HS-27A (cell line): ENCODE data around the gene GNA14.
"Not testable (repeated sequence)": the region's sequence is repeated elsewhere in the genome, so short reads cannot be mapped to it uniquely, and the experiment has no call there.

ENCODE experiments used
- DNase-seq: peaks from one replicate; pipeline ENCODE4 v3.0.0-alpha.2; 2012; ENCODE audit warnings: low read depth, missing footprints

The GNA14 gene

GRCh38 chr9:77489405-77490163, 158.5 kb downstream of the GNA14 start:
- not testable (repeated sequence) for DNase-seq

DNA sequence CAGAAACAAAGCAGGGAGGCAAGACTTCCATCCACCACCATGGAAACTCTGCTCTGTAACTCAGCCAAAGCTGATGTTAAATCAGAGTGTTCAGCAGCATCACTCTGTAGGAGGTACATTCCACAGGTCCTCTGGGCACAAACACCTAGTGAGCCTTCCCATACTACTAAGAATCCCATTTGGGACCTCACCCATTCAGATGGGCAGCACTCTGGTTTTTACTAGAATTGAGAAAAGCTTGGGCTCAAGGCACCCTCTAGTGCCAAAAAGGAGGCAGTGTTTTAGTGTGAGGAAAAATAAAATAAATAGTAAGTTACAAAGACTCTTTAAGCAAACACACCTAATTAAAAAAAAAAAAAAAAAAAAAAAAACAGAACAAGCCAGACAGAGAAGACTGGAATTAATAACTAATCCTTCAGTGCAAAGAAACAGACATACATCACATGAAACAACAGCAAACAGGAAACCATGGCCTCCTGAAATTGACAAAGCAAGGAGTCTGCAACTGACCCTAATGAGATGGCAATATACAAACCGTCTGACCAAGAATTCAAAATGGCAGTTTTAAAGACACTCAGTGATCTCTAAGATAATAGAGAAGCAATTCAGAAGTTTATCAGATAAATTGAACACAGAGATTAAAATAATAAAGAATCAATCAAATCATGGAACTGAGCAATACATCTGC, 159.5 kb downstream of the GNA14 start:
- no peak for DNase-seq

DNA sequence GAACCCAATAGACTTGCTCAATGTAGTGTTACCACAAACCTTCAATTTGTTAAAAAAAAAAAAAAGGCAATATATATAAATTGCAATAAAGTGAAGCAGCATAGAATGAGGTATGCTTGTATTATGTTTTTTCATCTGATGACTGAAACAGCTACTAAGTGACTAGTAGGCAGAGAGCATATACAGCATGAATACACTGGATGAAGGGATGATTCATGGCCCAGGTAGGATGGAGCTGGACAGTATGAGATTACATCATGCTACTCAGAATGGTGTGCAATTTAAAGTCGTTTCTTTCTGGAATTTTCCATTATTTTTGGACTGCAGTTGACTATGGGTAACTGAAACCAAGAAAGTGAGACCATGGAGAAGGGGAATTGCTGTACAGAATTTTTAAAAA, 161.2 kb downstream of the GNA14 start:
- DNase-seq = no peak

- DNase-seq = no peak
Measured at GRCh38 chr9:77486463-77486862, 161.7 kb downstream of the GNA14 start.

- no peak for DNase-seq
Measured at GRCh38 chr9:77475641-77476473, 172.3 kb downstream of the GNA14 start.

GRCh38 chr9:77474936-77475335, 173.2 kb downstream of the GNA14 start:
- no peak for DNase-seq

- no peak for DNase-seq
Measured at GRCh38 chr9:77472646-77473045, 175.5 kb downstream of the GNA14 start.

- no peak for DNase-seq
Measured at GRCh38 chr9:77471572-77471971, 176.6 kb downstream of the GNA14 start.

DNA sequence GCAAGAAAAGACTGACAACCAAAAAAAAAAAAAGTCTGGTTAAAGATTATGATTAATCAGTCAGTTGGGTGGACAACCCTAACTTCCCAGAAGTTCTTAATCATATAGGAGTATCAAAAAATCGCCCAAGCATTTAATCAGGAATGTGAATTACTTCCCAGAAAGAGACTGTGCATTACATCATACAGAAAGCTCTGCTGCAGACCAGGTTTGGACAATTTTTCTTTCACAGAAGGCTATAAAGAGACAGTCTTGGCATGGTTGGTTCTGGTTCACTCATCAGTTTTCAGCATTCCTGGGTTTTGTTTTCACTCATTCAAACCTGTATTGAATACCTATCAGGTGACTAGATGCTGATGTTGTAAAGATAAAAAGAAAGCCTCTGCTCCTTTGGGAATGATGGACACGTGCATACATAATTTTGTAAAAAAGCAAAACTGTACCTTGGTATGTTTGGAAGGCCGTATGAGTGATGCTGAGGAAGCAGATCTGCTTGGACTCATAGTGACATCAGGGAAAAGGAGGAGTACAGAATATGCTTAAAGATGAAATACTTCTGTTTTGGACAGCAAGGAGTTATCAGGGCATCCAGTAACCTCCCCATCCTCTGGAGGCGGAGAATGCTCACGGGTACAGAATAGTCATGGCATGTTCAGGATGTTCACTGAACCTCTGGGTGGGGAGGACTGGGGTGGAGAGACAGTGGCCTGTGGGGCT, 178.4 kb downstream of the GNA14 start:
- no peak for DNase-seq

DNA sequence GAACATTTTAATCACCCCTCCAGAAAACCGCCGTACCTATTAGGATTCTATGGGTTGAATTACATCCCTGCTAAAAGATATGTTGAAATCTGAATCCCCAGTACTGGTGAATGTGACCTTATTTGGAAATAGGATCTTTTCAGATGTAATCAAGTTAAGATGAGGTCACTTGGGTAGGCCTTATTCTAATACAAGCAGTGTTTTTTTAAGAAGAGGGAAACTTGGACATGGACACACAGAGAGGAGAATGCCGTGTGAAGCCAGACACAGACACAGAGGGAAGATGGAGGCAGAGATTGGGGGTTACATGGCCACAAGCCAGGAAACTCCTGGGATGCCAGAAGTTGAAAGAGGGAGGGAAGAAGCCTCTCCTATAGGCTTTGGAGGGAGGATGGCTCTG, 183.5 kb downstream of the GNA14 start:
- DNase-seq = no peak

GRCh38 chr9:77463151-77463550, 185.0 kb downstream of the GNA14 start:
- DNase-seq = no peak

DNA sequence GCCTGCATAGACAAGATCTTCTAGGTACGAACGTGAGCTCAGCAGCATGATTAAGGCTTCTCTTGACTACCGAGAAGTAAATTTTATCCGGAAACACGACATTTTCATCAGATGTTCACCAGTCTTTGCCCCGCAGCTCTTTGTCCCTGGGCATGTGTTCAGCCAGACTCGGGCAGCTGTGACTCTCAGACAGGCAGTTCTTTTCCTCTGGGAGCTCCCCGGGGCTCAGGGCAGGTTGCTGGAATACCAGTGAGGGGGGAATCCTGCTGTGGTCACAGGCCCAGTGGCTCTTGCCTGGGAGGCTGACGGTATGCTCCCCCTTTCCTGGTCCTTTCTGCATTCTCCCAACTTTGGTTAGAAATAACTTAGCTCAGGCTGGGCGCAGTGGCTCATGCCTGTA, 186.1 kb downstream of the GNA14 start:
- DNase-seq = no peak

DNA sequence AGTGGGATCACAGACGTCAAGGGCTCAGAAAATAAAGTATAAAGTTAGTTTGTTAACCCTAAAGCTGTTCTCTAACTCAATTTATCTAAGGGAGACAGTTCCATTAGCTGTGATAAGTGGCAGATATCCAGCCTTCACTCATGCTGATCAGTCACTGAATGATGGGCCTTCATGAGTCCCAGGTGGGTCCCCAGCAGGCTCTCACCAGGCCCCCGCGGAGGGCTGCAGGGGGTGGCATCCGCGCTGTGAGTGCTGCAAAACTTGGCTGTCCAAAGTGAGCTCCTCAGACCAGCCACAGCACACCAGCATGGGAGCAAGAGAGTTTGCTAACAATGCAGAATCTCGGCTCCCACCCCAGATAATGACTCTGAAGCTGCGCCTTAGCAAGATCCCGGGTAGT, 187.2 kb downstream of the GNA14 start:
- DNase-seq = no peak

GRCh38 chr9:77457916-77458592, 190.1 kb downstream of the GNA14 start:
- DNase-seq = no peak

DNA sequence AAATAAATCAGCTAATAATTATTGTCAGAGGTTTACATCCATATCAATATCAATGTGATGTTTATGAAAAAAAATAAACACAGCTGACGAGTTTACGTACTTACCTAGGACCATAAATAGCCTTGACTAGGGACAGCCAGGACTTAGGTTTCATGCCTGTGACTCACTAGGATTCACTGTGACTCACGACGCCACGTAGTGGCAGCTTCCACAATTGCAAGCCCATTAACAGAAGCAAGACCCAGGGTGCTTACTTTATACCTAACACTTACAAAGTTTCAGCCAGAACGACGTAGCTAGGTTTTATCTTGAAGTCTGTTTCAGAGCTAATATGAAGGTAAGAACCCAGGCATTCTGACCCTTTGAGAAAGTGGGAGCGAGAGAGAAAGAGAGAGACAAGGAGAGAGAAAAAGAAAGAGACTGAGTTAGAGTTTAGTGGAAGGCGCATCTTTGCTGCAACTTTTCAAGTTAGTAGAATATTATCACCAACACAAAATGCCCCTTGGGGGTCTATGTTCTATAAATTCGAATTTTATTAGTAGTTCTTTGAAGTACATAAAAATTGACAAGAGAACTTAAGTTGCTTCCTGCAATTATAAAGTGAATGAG, 191.2 kb downstream of the GNA14 start:
- peak; percentile 68 for DNase-seq

- no peak for DNase-seq
Measured at GRCh38 chr9:77455312-77455927, 192.7 kb downstream of the GNA14 start.

DNA sequence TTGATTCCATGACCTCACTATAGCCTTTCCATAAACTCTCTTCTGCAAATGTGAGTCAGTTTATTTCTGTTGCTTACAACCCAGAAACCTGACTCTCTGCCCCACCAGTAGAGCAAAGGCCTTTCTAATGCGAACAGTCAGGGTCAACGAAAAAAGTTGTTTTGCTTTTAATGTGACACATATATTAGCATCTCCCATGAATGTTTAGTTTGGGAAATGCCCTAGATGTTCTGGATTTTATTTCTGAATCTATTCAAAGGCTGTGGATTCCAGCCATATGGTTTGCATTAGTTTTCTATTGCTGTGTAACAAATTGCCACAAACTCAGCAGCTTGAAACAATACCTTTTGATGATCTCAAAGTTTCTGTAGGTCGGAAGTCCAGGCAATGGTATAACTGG, 193.5 kb downstream of the GNA14 start:
- no peak for DNase-seq

GRCh38 chr9:77453825-77454647, 194.1 kb downstream of the GNA14 start:
- no peak for DNase-seq

DNA sequence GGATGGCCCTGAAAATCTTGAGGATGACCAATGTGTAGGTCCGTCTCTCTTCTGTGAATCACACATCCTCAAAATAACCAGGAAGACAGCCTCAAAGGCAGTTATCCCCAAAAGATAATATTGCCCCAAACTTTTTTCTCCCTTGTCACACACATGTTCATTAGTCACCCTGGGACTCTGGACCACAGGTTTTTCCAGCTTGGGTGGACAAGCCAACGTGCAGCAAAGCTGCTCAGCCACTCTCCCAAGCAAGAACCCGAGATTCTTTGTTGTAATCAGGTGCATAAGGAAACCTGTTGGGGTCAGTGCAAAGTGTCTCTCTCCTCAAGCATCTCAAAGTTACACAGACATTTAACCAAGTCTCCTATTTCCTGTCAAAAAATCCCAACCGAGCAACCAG, 196.6 kb downstream of the GNA14 start:
- no peak for DNase-seq

GRCh38 chr9:77450085-77450475, 198.0 kb downstream of the GNA14 start:
- no peak for DNase-seq
